Hindlimb muscle (tissue), 1 donor: ENCODE measurements around the gene CSTB. TPM values are rescaled to one million over a fixed set of nuclear protein-coding genes. Genes with fewer than 3 reads are reported as not detected.

Experiments
- DNase-seq: peaks from one replicate; pipeline ENCODE4 v3.0.0-alpha.2; 2013
- polyA plus RNA-seq: library from polyadenylated mRNA; unstranded; fragments of 120-200 nt; gene quantifications from one replicate; pipeline ENCODE4 v1.2.1, GENCODE V29; 2013; ENCODE audit not compliant: insufficient read length

CSTB gene
- polyA plus RNA-seq, 1 donor: 21.7 TPM

GRCh38 chr21:43748622-43749021, 27.5 kb downstream of the CSTB start:
- no peak for DNase-seq

GRCh38 chr21:43745772-43746517, 30.2 kb downstream of the CSTB start:
- no peak for DNase-seq

- no peak for DNase-seq
Observed at GRCh38 chr21:43744725-43745124, 31.4 kb downstream of the CSTB start.

GRCh38 chr21:43743947-43744346, 32.2 kb downstream of the CSTB start:
- DNase-seq: no peak

GRCh38 chr21:43741423-43742096, 34.5 kb downstream of the CSTB start:
- DNase-seq: no peak

GRCh38 chr21:43740497-43741156, 35.5 kb downstream of the CSTB start:
- peak; percentile 71 for DNase-seq

GRCh38 chr21:43739621-43740435, 36.3 kb downstream of the CSTB start:
- DNase-seq: no peak

- DNase-seq: no peak
Observed at GRCh38 chr21:43737158-43737950, 38.8 kb downstream of the CSTB start.

- no peak for DNase-seq
Observed at GRCh38 chr21:43736224-43736883, 39.8 kb downstream of the CSTB start.

- DNase-seq: no peak
Observed at GRCh38 chr21:43735236-43736091, 40.6 kb downstream of the CSTB start.

- DNase-seq: no peak
Observed at GRCh38 chr21:43734928-43735229, 41.2 kb downstream of the CSTB start.

- DNase-seq: no peak
Observed at GRCh38 chr21:43734131-43734927, 41.8 kb downstream of the CSTB start.

- DNase-seq: no peak
Observed at GRCh38 chr21:43733529-43734071, 42.5 kb downstream of the CSTB start.

GRCh38 chr21:43733060-43733459, 43.0 kb downstream of the CSTB start:
- DNase-seq: no peak

- DNase-seq: no peak
Observed at GRCh38 chr21:43731891-43732711, 44.0 kb downstream of the CSTB start.

- no peak for DNase-seq
Observed at GRCh38 chr21:43731476-43731875, 44.6 kb downstream of the CSTB start.

GRCh38 chr21:43728467-43729390, 47.4 kb downstream of the CSTB start:
- peak; percentile 93 for DNase-seq

- DNase-seq: no peak
Observed at GRCh38 chr21:43728154-43728466, 48.0 kb downstream of the CSTB start.
